A549 (cell line): ENCODE data around the gene TNFAIP6.

Experiments used
- CHD2 ChIP-seq: fragments of 150-350 bp; IDR thresholded peaks from 2 replicates; pipeline ENCODE4 v1.6.1; 2014; ENCODE audit warnings: low read length; ENCODE audit not compliant: partially characterized antibody
- CTCF ChIP-seq: fragments of >200 bp; sonication (Bioruptor Twin); formaldehyde crosslinking; IDR thresholded peaks from 3 replicates; pipeline ENCODE4 v1.5.1; 2016
- EP300 ChIP-seq, 2 experiments: fragments of >200 bp; sonication (Bioruptor Twin); formaldehyde crosslinking; IDR thresholded peaks; 2 replicates in 1 of 2; 3 replicates in 1 of 2; pipeline ENCODE4 v1.6.1; 2016 to 2017
- FOXS1 ChIP-seq: fragments of 250-450 bp; sonication (Bioruptor Pico); IDR thresholded peaks from 2 replicates; pipeline ENCODE4 v1.5.0; 2020; ENCODE audit warnings: mild to moderate bottlenecking, moderate library complexity
- MAX ChIP-seq: IDR thresholded peaks from 2 replicates; pipeline ENCODE4 v1.6.1; 2012
- PBX3 ChIP-seq: IDR thresholded peaks from 2 replicates; pipeline ENCODE4 v1.6.1; 2012
- POLR2A ChIP-seq: IDR thresholded peaks from 2 replicates; pipeline ENCODE4 v1.6.1; 2012; ENCODE audit warnings: mild to moderate bottlenecking, low read length
- RAD21 ChIP-seq, 2 experiments: fragments of >200 bp in 1 of 2; sonication (Bioruptor Twin) in 1 of 2; formaldehyde crosslinking in 1 of 2; IDR thresholded peaks in 1 of 2; conservative IDR thresholded peaks in 1 of 2; 2 replicates in 1 of 2; 3 replicates in 1 of 2; pipeline ENCODE4 v1.6.1; 2012 to 2018; ENCODE audit warnings: inconsistent platforms in 1 of 2
- REST ChIP-seq: fragments of 200-600 bp; sonication (generic); IDR thresholded peaks from 2 replicates; pipeline ENCODE4 v1.6.1; 2016; ENCODE audit warnings: antibody characterized with exemption, mild to moderate bottlenecking, moderate library complexity
- SMC3 ChIP-seq: fragments of >200 bp; sonication (Bioruptor Twin); formaldehyde crosslinking; IDR thresholded peaks from 3 replicates; pipeline ENCODE4 v1.6.1; 2018; ENCODE audit warnings: inconsistent platforms

- TF ChIP-seq PBX3 (no peak), SMC3 (no peak), EP300 (IDR thresholded peaks at IDR 0.05) (no peak), POLR2A (no peak), MAX (no peak), REST (no peak), CTCF (no peak), RAD21 (conservative IDR thresholded peaks at IDR 0.05 in 1 of 2, IDR thresholded peaks at IDR 0.05 in 1 of 2) (no peak), CHD2 (no peak), FOXS1 (CRISPR knock-in tag) (no peak)
These were observed 51.6 kb downstream of the TNFAIP6 start for GRCh38 chr2:151408788-151409600.
